HEK293 (cell line): ENCODE results near the gene KSR1.

Experiments used
- CTCF ChIA-PET: fragments of 350-600 bp; formaldehyde crosslinking; extraction: SDS; loops from one replicate; lab custom pipeline; 2021; ENCODE audit warnings: antibody characterized with exemption; lab: Yijun Ruan, JAX
- POLR2A ChIA-PET: fragments of 300-600 bp; formaldehyde crosslinking; extraction: SDS; loops from one replicate; lab custom pipeline; 2020; ENCODE audit warnings: antibody characterized with exemption, inconsistent platforms; lab: Yijun Ruan, JAX
- H3K27ac ChIP-seq: fragments of 200-500 bp; sonication (Bioruptor generic); 2 replicates; pipeline ENCODE4 v1.5.1; 2014; ENCODE audit warnings: low read depth, low read length, control low read depth, inconsistent platforms; ENCODE audit errors: extremely low read depth
- H3K36me3 ChIP-seq, 2 experiments: fragments of 200-500 bp in 1 of 2; sonication (Bioruptor generic) in 1 of 2; 1 replicate in 1 of 2; 2 replicates in 1 of 2; pipeline ENCODE4 v1.5.1; 2014 to 2017; ENCODE audit warnings: inconsistent platforms in 2 of 2, low read length in 2 of 2; ENCODE audit not compliant: control insufficient read depth in 2 of 2, insufficient read depth in 1 of 2
- H3K4me1 ChIP-seq: fragments of 200-500 bp; sonication (Bioruptor generic); 2 replicates; pipeline ENCODE4 v1.5.1; 2014; ENCODE audit warnings: mild to moderate bottlenecking, low read length, inconsistent platforms; ENCODE audit not compliant: control insufficient read depth, insufficient read depth
- H3K4me3 ChIP-seq: 2 replicates; pipeline ENCODE4 v1.5.1; 2011; ENCODE audit warnings: low read depth, mild to moderate bottlenecking, control low read depth, low read length, moderate library complexity
- H3K9me3 ChIP-seq: fragments of 200-500 bp; sonication (Bioruptor generic); 2 replicates; pipeline ENCODE4 v1.5.1; 2014; ENCODE audit warnings: low read depth, low read length, inconsistent platforms; ENCODE audit not compliant: control insufficient read depth, insufficient read depth
- IKZF3 ChIP-seq: fragments of 450-650 bp; IDR thresholded peaks from 2 replicates; pipeline ENCODE4 v1.5.0; 2018; ENCODE audit warnings: missing biosample characterization, mild to moderate bottlenecking, missing genetic modification characterization, moderate library complexity
- KLF1 ChIP-seq: fragments of 450-650 bp; formaldehyde crosslinking; IDR thresholded peaks from 2 replicates; pipeline ENCODE4 v1.5.1; 2016; ENCODE audit warnings: missing biosample characterization, missing genetic modification characterization
- KLF10 ChIP-seq: fragments of 450-650 bp; IDR thresholded peaks from 2 replicates; pipeline ENCODE4 v1.5.1; 2018; ENCODE audit warnings: missing biosample characterization, mild to moderate bottlenecking, missing genetic modification characterization
- OSR2 ChIP-seq: fragments of 450-650 bp; formaldehyde crosslinking; IDR thresholded peaks from 2 replicates; pipeline ENCODE4 v1.5.1; 2016; ENCODE audit warnings: missing biosample characterization, missing genetic modification characterization
- TRIM28 ChIP-seq: IDR thresholded peaks from 2 replicates; pipeline ENCODE4 v1.6.1; 2011; ENCODE audit warnings: low read length, control low read depth, borderline replicate concordance
- YY1 ChIP-seq: fragments of 450-650 bp; formaldehyde crosslinking; IDR thresholded peaks from 2 replicates; pipeline ENCODE4 v1.5.1; 2018; ENCODE audit warnings: missing biosample characterization, missing genetic modification characterization
- ZBTB11 ChIP-seq: fragments of 450-650 bp; formaldehyde crosslinking; conservative IDR thresholded peaks from 2 replicates; pipeline ENCODE4 v1.5.1; 2016; ENCODE audit warnings: low read depth, missing biosample characterization, missing genetic modification characterization
- ZFP3 ChIP-seq: fragments of 450-650 bp; formaldehyde crosslinking; IDR thresholded peaks from 2 replicates; pipeline ENCODE4 v1.5.1; 2016; ENCODE audit warnings: low read depth, missing biosample characterization, missing genetic modification characterization
- ZNF114 ChIP-seq: fragments of 450-650 bp; formaldehyde crosslinking; IDR thresholded peaks from 2 replicates; pipeline ENCODE4 v1.5.0; 2017; ENCODE audit warnings: missing biosample characterization, missing genetic modification characterization
- ZNF169 ChIP-seq: fragments of 450-650 bp; formaldehyde crosslinking; IDR thresholded peaks from 2 replicates; pipeline ENCODE4 v1.5.1; 2016; ENCODE audit warnings: missing biosample characterization, missing genetic modification characterization
- ZNF175 ChIP-seq: fragments of 450-650 bp; formaldehyde crosslinking; IDR thresholded peaks from 2 replicates; pipeline ENCODE4 v1.5.1; 2016; ENCODE audit warnings: missing biosample characterization, missing genetic modification characterization
- ZNF184 ChIP-seq: fragments of 450-650 bp; IDR thresholded peaks from 2 replicates; pipeline ENCODE4 v1.5.1; 2018; ENCODE audit warnings: missing biosample characterization, mild to moderate bottlenecking, missing genetic modification characterization
- ZNF19 ChIP-seq: fragments of 450-650 bp; formaldehyde crosslinking; IDR thresholded peaks from 2 replicates; pipeline ENCODE4; 2016; ENCODE audit warnings: missing biosample characterization, missing genetic modification characterization, low read depth
- ZNF24 ChIP-seq: fragments of 450-650 bp; formaldehyde crosslinking; IDR thresholded peaks from 2 replicates; pipeline ENCODE4 v1.5.1; 2016; ENCODE audit warnings: missing biosample characterization, missing genetic modification characterization
- ZNF266 ChIP-seq: fragments of 450-650 bp; formaldehyde crosslinking; IDR thresholded peaks from 2 replicates; pipeline ENCODE4 v1.5.1; 2016; ENCODE audit warnings: missing biosample characterization, missing genetic modification characterization, low read depth
- ZNF335 ChIP-seq: fragments of 450-650 bp; formaldehyde crosslinking; conservative IDR thresholded peaks from 2 replicates; pipeline ENCODE4 v1.5.1; 2016; ENCODE audit warnings: missing biosample characterization, missing genetic modification characterization
- ZNF341 ChIP-seq: fragments of 450-650 bp; formaldehyde crosslinking; IDR thresholded peaks from 2 replicates; pipeline ENCODE4; 2016; ENCODE audit warnings: low read depth, missing biosample characterization, missing genetic modification characterization
- ZNF366 ChIP-seq: fragments of 450-650 bp; formaldehyde crosslinking; conservative IDR thresholded peaks from 2 replicates; pipeline ENCODE4 v1.5.1; 2016; ENCODE audit warnings: missing biosample characterization, missing genetic modification characterization
- ZNF394 ChIP-seq: fragments of 450-650 bp; formaldehyde crosslinking; IDR thresholded peaks from 2 replicates; pipeline ENCODE4 v1.5.1; 2016; ENCODE audit warnings: missing biosample characterization, missing genetic modification characterization, mild to moderate bottlenecking, moderate library complexity, borderline replicate concordance
- ZNF416 ChIP-seq: fragments of 450-650 bp; formaldehyde crosslinking; IDR thresholded peaks from 2 replicates; pipeline ENCODE4 v1.5.1; 2016; ENCODE audit warnings: missing biosample characterization, missing genetic modification characterization
- ZNF426 ChIP-seq: fragments of 450-650 bp; formaldehyde crosslinking; IDR thresholded peaks from 2 replicates; pipeline ENCODE4 v1.5.1; 2017; ENCODE audit warnings: missing biosample characterization, missing genetic modification characterization, mild to moderate bottlenecking, inconsistent platforms, moderate library complexity
- ZNF549 ChIP-seq: fragments of 450-650 bp; IDR thresholded peaks from 2 replicates; pipeline ENCODE4 v1.5.1; 2018; ENCODE audit warnings: missing biosample characterization, missing genetic modification characterization, mild to moderate bottlenecking, inconsistent platforms, moderate library complexity
- ZNF560 ChIP-seq: fragments of 450-650 bp; formaldehyde crosslinking; IDR thresholded peaks from 2 replicates; pipeline ENCODE4 v1.5.1; 2017; ENCODE audit warnings: missing biosample characterization, missing genetic modification characterization, borderline replicate concordance
- ZNF600 ChIP-seq: fragments of 450-650 bp; formaldehyde crosslinking; IDR thresholded peaks from 2 replicates; pipeline ENCODE4 v1.5.1; 2016; ENCODE audit warnings: missing biosample characterization, missing genetic modification characterization
- ZNF670 ChIP-seq: fragments of 450-650 bp; formaldehyde crosslinking; IDR thresholded peaks from 2 replicates; pipeline ENCODE4 v1.5.1; 2016; ENCODE audit warnings: missing biosample characterization, missing genetic modification characterization, low read depth
- ZNF791 ChIP-seq: fragments of 450-650 bp; formaldehyde crosslinking; IDR thresholded peaks from 2 replicates; pipeline ENCODE4 v1.5.1; 2016; ENCODE audit warnings: missing biosample characterization, missing genetic modification characterization
- ZNF792 ChIP-seq: fragments of 450-650 bp; formaldehyde crosslinking; IDR thresholded peaks from 2 replicates; pipeline ENCODE4 v1.5.1; 2016; ENCODE audit warnings: missing biosample characterization, missing genetic modification characterization
- ZXDB ChIP-seq: fragments of 450-650 bp; formaldehyde crosslinking; IDR thresholded peaks from 2 replicates; pipeline ENCODE4 v1.5.1; 2016; ENCODE audit warnings: missing biosample characterization, missing genetic modification characterization
- TF ChIP-seq, protein P1 (sequence below): fragments of 450-650 bp; IDR thresholded peaks from 2 replicates; pipeline ENCODE4 v1.5.1; 2018; ENCODE audit warnings: missing biosample characterization, mild to moderate bottlenecking, missing genetic modification characterization
- TF ChIP-seq, protein P2 (sequence below): fragments of 450-650 bp; formaldehyde crosslinking; IDR thresholded peaks from 2 replicates; pipeline ENCODE4 v1.5.1; 2016; ENCODE audit warnings: missing biosample characterization, missing genetic modification characterization
- TF ChIP-seq, protein P3 (sequence below): fragments of 450-650 bp; formaldehyde crosslinking; IDR thresholded peaks from 2 replicates; pipeline ENCODE4 v1.5.1; 2016; ENCODE audit warnings: missing biosample characterization, missing genetic modification characterization

Gene KSR1

DNA sequence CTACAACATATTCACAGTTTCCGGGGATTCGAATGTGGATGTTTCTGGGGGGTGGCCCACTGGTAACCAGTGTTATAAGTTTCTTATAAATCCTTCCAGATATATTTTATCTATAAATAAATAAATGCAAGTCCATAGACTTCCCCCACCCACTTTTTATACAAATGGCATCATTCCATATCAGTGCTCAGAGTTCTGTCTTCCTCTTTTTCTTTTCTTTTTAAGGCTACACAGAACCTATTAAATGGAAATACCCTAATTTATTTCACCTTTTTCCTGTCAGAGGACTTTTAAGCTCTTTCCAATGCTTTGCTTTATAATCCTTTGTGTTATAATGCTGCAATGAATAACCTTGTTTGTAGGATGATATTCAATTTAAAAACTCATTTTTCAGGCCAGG lies 178.5 kb downstream of the KSR1 start:
- Histone ChIP-seq H3K27ac (no peak overlapping the region), H3K36me3 (no peaks in the 10 kb centered on the region), H3K4me3 (no peak overlapping the region), H3K4me1 (no peaks in the 10 kb centered on the region), H3K9me3 (no peaks in the 10 kb centered on the region)
- POLR2A ChIA-PET: no interaction called here
- TF ChIP-seq, protein P1, sequence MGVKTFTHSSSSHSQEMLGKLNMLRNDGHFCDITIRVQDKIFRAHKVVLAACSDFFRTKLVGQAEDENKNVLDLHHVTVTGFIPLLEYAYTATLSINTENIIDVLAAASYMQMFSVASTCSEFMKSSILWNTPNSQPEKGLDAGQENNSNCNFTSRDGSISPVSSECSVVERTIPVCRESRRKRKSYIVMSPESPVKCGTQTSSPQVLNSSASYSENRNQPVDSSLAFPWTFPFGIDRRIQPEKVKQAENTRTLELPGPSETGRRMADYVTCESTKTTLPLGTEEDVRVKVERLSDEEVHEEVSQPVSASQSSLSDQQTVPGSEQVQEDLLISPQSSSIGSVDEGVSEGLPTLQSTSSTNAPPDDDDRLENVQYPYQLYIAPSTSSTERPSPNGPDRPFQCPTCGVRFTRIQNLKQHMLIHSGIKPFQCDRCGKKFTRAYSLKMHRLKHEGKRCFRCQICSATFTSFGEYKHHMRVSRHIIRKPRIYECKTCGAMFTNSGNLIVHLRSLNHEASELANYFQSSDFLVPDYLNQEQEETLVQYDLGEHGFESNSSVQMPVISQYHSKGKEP: no peak
- TF ChIP-seq ZNF19 (tag by site-specific recombination): no peak
- no peak for TF ChIP-seq ZNF670
- no peak for TF ChIP-seq ZNF791
- no peak for TF ChIP-seq ZNF175 (tag by site-specific recombination)
- TF ChIP-seq ZNF341 (tag by site-specific recombination): no peak
- no peak for TF ChIP-seq OSR2 (tag by site-specific recombination)
- no peak for TF ChIP-seq ZNF560 (tag by site-specific recombination)
- TF ChIP-seq ZNF366 (tag by site-specific recombination): no peak
- TF ChIP-seq KLF10 (tag by site-specific recombination): no peak
- no peak for TF ChIP-seq ZXDB (tag by site-specific recombination)
- TF ChIP-seq ZNF335: no peak
- no peak for TF ChIP-seq ZNF114 (tag by site-specific recombination)
- no peak for TF ChIP-seq ZNF394 (tag by site-specific recombination)
- TF ChIP-seq TRIM28: no peak
- no peak for TF ChIP-seq ZNF600
- CTCF ChIA-PET: interaction anchor here (0.7 to 1.3 kb wide), 5 partner anchors 14 to 245 kb away, joined by 3 to 4 read pairs (median 3); no protein-coding TSS in a partner anchor

GRCh38 chr17:27635275-27635823 lies 179.1 kb downstream of the KSR1 start:
- Histone ChIP-seq H3K4me3 (no peak overlapping the region), H3K27ac (no peak overlapping the region), H3K4me1 (no peaks in the 10 kb centered on the region), H3K36me3 (no peaks in the 10 kb centered on the region), H3K9me3 (no peaks in the 10 kb centered on the region)
- POLR2A ChIA-PET: no interaction called here
- CTCF ChIA-PET: interaction anchor here (0.8 to 1.3 kb wide), 4 partner anchors 16 to 244 kb away, joined by 3 to 4 read pairs (median 3); no protein-coding TSS in a partner anchor
- TF ChIP-seq ZNF394 (tag by site-specific recombination) (peak; percentile 85), YY1 (tag by site-specific recombination) (no peak), ZNF792 (tag by site-specific recombination) (no peak), ZNF549 (no peak), ZNF24 (no peak), IKZF3 (tag by site-specific recombination) (no peak), ZBTB11 (tag by site-specific recombination) (peak; percentile 57), ZFP3 (tag by site-specific recombination) (no peak), ZNF169 (no peak), ZNF266 (tag by site-specific recombination) (0 out of 2 replicates have a peak, but pooled peaks have one; percentile 18), ZNF416 (tag by site-specific recombination) (no peak), ZNF184 (tag by site-specific recombination) (no peak), ZXDB (tag by site-specific recombination) (no peak), ZNF426 (tag by site-specific recombination) (peak; percentile 56), KLF1 (tag by site-specific recombination) (no peak)
- TF ChIP-seq, protein P2, sequence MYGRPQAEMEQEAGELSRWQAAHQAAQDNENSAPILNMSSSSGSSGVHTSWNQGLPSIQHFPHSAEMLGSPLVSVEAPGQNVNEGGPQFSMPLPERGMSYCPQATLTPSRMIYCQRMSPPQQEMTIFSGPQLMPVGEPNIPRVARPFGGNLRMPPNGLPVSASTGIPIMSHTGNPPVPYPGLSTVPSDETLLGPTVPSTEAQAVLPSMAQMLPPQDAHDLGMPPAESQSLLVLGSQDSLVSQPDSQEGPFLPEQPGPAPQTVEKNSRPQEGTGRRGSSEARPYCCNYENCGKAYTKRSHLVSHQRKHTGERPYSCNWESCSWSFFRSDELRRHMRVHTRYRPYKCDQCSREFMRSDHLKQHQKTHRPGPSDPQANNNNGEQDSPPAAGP: no peak
- TF ChIP-seq, protein P3, sequence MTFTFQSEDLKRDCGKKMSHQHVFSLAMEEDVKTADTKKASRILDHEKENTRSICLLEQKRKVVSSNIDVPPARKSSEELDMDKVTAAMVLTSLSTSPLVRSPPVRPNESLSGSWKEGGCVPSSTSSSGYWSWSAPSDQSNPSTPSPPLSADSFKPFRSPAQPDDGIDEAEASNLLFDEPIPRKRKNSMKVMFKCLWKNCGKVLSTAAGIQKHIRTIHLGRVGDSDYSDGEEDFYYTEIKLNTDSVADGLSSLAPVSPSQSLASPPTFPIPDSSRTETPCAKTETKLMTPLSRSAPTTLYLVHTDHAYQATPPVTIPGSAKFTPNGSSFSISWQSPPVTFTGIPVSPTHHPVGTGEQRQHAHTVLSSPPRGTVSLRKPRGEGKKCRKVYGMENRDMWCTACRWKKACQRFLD (tag by site-specific recombination): no peak
